Tibial nerve (tissue), 4 donors: ENCODE data around the gene NTM. TPM values are rescaled to one million over a fixed set of nuclear protein-coding genes. Genes with fewer than 3 reads are reported as not detected.

Experiments used
- DNase-seq, 2 donors: peaks; one replicate each; pipeline ENCODE4 v3.0.0-alpha.2; 2019; ENCODE audit warnings: low spot score in 2 of 2
- H3K27ac ChIP-seq, 4 donors: fragments of 200-600 bp; sonication (generic) in 3 of 4; one replicate each; pipeline ENCODE4 v1.5.1; 2017 to 2019; ENCODE audit warnings: mild to moderate bottlenecking in 1 of 4
- H3K27me3 ChIP-seq, 2 donors: fragments of 200-600 bp; sonication (generic) in 1 of 2; one replicate each; pipeline versions ENCODE4 v1.5.1 to v1.6.0; 2017 to 2019
- H3K36me3 ChIP-seq, 3 donors: fragments of 200-600 bp; sonication (generic); one replicate each; pipeline ENCODE4 v1.5.1; 2018 to 2019
- H3K4me1 ChIP-seq, 4 donors: fragments of 200-600 bp; sonication (generic) in 3 of 4; one replicate each; pipeline ENCODE4 v1.5.1; 2017 to 2019
- H3K4me3 ChIP-seq, 4 donors: fragments of 200-600 bp; sonication (generic) in 3 of 4; one replicate each; pipeline ENCODE4 v1.5.1; 2017 to 2019; ENCODE audit warnings: mild to moderate bottlenecking in 1 of 4, moderate library complexity in 1 of 4
- H3K9me3 ChIP-seq, 4 donors: fragments of 200-600 bp; sonication (generic) in 3 of 4; one replicate each; pipeline ENCODE4 v1.5.1; 2017 to 2019
- EP300 ChIP-seq, 2 donors: sonication (generic); formaldehyde crosslinking; IDR thresholded peaks; one replicate each; pipeline ENCODE4 v1.6.1; 2017; ENCODE audit warnings: antibody characterized with exemption in 2 of 2, mild to moderate bottlenecking in 1 of 2
- POLR2A ChIP-seq, 2 donors: fragments of 450-650 bp; IDR thresholded peaks; one replicate each; pipeline ENCODE4 v1.6.1; 2017; ENCODE audit warnings: antibody characterized with exemption in 2 of 2, mild to moderate bottlenecking in 2 of 2, moderate library complexity in 2 of 2
- WGBS, 2 donors: methylation state at CpG; one replicate each; pipeline ENCODE4 v1.1.5; 2018; 5-methylcytosine and 5-hydroxymethylcytosine counted together
- total RNA-seq, 4 donors: library from RNA; depleted of rRNA; stranded (reverse); fragments of >200 nt; gene quantifications; one replicate each; pipeline ENCODE4 v1.1.0, GENCODE V29; 2016
- TF ChIP-seq, protein P1 (sequence below), 5 experiments: fragments of 200-600 bp in 3 of 5; fragments of 450-650 bp in 2 of 5; sonication (generic) in 3 of 5; IDR thresholded peaks; one replicate each; pipeline ENCODE4 v1.5.1; 2016 to 2019; ENCODE audit warnings: antibody characterized with exemption in 5 of 5, mild to moderate bottlenecking in 3 of 5, moderate library complexity in 2 of 5

Gene NTM
- total RNA-seq, 4 donors from 2014 or later: 3.7 to 11.4 (median 10.8) TPM

DNA sequence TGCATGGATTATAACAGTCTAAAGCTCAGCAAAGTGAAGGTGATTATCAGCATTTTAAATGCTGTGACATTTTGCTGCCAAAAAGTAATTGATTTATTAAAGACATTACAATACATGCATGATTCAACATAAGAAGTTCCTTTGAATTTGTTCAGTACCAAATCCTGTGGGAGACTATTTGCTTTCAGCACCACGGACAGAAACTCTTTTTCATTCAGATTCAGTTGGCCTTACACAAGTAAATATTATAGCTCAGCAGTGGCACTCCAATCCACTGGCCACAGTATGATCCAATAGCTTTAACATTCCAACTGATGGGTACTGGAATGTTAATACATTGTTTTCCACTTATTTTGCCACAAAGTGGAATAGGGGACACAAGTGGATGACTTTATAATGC lies 806.7 kb downstream of the NTM start:
- TF ChIP-seq, protein P1, sequence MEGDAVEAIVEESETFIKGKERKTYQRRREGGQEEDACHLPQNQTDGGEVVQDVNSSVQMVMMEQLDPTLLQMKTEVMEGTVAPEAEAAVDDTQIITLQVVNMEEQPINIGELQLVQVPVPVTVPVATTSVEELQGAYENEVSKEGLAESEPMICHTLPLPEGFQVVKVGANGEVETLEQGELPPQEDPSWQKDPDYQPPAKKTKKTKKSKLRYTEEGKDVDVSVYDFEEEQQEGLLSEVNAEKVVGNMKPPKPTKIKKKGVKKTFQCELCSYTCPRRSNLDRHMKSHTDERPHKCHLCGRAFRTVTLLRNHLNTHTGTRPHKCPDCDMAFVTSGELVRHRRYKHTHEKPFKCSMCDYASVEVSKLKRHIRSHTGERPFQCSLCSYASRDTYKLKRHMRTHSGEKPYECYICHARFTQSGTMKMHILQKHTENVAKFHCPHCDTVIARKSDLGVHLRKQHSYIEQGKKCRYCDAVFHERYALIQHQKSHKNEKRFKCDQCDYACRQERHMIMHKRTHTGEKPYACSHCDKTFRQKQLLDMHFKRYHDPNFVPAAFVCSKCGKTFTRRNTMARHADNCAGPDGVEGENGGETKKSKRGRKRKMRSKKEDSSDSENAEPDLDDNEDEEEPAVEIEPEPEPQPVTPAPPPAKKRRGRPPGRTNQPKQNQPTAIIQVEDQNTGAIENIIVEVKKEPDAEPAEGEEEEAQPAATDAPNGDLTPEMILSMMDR (IDR thresholded peaks at IDR 0.05): no peak
- no peak for TF ChIP-seq EP300 (IDR thresholded peaks at IDR 0.05)
- TF ChIP-seq POLR2A (IDR thresholded peaks at IDR 0.05): no peak
- no peak overlapping the region for H3K4me3 ChIP-seq
- WGBS, 2 donors: 0 to 3% methylated on average over 1 of the region's 1 CpG
- H3K36me3 ChIP-seq: no peaks in the 10 kb centered on the region
- no peak for DNase-seq
- no peak overlapping the region for H3K27ac ChIP-seq
- no peaks in the 10 kb centered on the region for H3K4me1 ChIP-seq
- no peaks in the 10 kb centered on the region for H3K9me3 ChIP-seq
- H3K27me3 ChIP-seq: no peaks in the 10 kb centered on the region

DNA sequence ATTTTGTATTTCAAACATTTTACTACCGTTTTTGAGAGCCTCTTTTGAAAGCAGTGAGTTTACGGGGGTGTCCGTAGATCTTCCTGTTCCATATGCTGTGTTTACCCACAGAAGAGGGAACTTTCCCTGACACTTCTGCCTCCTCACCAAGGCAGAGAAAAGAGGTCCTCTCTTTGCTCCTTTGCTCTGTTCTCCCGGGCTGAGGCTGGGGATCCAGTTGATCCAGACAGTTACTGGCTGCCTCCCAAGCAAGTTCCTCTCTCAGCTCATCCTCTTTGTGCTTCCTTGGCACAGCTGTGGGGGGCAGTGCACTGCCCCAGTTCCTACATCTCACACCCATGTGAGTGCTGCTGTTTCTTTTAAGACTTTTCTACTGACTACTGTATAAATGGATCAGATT lies 813.7 kb downstream of the NTM start:
- TF ChIP-seq EP300 (IDR thresholded peaks at IDR 0.05) (no peak), POLR2A (IDR thresholded peaks at IDR 0.05) (no peak)
- TF ChIP-seq, protein P1 (IDR thresholded peaks at IDR 0.05): no peak
- Histone ChIP-seq H3K27me3 (no peaks in the 10 kb centered on the region), H3K4me1 (no peaks in the 10 kb centered on the region), H3K27ac (no peak overlapping the region), H3K4me3 (no peak overlapping the region), H3K36me3 (no peaks in the 10 kb centered on the region), H3K9me3 (no peaks in the 10 kb centered on the region)
- DNase-seq: no peak
- WGBS, 2 donors: 65 to 70% methylated on average over 4 of the region's 4 CpGs

DNA sequence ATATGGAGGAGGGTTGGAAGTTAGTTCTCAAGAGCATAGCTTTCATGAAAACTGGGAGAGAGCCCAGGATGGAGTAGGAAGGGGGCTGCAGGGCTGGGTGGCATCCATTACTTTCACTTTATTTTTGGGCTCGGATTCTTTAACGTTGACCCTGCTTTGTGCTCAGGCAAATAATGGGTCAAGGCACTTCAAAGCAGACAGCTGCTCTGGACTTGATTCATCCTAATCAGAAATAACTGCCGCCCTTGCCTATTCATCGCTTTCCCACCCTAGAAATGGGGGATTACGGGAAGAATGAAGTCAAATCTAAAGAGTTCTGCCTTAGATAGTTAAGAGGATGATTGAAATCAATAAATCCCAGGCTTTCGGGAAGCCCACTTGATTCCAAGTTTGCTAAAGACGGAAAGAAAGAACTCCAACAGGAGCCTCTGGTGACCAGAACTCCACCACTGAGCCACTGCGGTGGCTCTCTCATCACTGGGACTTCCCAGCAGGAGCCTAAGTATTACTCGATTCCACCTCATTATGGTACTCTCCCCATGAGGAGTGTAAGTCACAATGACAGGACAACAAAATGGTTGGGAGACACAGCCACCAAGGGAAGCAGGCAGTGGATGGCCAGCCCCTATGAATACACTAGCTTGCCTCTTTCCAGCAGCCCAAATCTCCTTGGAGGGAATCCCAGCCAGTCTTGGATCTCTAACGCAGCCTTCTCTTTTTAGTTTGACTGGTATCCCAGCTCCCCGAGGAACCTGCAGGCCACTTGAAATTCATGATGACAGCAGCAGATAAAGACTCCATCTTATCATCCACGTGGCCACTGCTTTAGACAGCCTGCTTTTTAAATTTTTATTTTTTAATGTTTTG lies 815.5 kb downstream of the NTM start:
- H3K27me3 ChIP-seq: no peaks in the 10 kb centered on the region
- H3K36me3 ChIP-seq: no peaks in the 10 kb centered on the region
- no peak overlapping the region for H3K27ac ChIP-seq
- H3K4me1 ChIP-seq: no peaks in the 10 kb centered on the region
- WGBS, 2 donors: 76 to 89% methylated on average over 12 of the region's 12 CpGs
- DNase-seq: no peak
- no peak overlapping the region for H3K4me3 ChIP-seq
- TF ChIP-seq, protein P1 (IDR thresholded peaks at IDR 0.05): no peak
- TF ChIP-seq POLR2A (IDR thresholded peaks at IDR 0.05): no peak
- TF ChIP-seq EP300 (IDR thresholded peaks at IDR 0.05): no peak
- H3K9me3 ChIP-seq: no peaks in the 10 kb centered on the region

DNA sequence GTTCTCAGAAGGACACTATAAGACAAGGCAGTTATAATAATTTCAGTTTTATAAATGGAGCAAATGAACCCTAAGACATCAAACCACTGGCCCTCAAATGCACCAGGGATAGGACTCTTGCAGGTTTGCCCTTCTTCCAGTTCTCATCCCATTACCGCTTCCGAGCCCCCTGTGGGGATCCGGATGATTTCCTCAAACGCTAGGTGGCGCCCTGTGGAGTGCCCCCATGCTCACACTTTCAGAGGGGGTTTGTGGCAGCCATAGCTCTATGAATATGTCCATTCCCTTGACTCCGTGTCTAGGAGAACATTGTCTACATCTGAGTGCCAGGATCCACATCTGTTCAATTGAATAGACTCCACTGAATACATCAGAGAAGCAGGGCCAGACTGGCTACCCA lies 816.3 kb downstream of the NTM start:
- TF ChIP-seq, protein P1 (IDR thresholded peaks at IDR 0.05): no peak
- no peak for TF ChIP-seq EP300 (IDR thresholded peaks at IDR 0.05)
- no peaks in the 10 kb centered on the region for H3K36me3 ChIP-seq
- 60 to 71% methylated on average over 6 of the region's 6 CpGs for WGBS, 2 donors
- no peak overlapping the region for H3K4me3 ChIP-seq
- no peaks in the 10 kb centered on the region for H3K4me1 ChIP-seq
- DNase-seq: no peak
- H3K27me3 ChIP-seq: no peaks in the 10 kb centered on the region
- no peak overlapping the region for H3K27ac ChIP-seq
- no peaks in the 10 kb centered on the region for H3K9me3 ChIP-seq

DNA sequence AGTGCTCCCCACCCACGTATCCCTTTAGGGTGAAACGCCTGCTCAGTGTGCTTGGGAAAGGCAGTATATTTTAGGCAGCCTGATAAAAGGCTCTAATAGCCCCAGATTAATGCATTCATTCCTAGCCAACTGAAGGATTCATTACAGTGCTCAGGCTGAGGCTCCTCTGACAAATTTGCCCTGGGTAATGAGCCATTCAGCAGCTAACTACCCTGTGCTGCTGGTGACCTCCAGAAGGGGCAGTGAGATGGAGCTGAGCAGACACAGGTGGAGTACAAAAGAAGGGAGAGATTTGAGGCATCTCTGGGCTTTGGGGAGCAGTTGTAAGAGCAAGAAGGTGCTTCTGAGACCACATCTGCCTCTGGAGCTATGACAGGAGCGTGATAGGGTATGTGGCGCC lies 817.0 kb downstream of the NTM start:
- no peak overlapping the region for H3K4me3 ChIP-seq
- no peak for TF ChIP-seq EP300 (IDR thresholded peaks at IDR 0.05)
- TF ChIP-seq, protein P1 (IDR thresholded peaks at IDR 0.05): no peak
- no peak for TF ChIP-seq POLR2A (IDR thresholded peaks at IDR 0.05)
- no peak for DNase-seq

More for the DNA sequence above, 817.0 kb downstream of the NTM start:
- Histone ChIP-seq H3K36me3 (no peaks in the 10 kb centered on the region), H3K27ac (no peak overlapping the region), H3K27me3 (no peaks in the 10 kb centered on the region), H3K4me1 (no peaks in the 10 kb centered on the region), H3K9me3 (no peaks in the 10 kb centered on the region)
- 83 to 86% methylated on average over 4 of the region's 4 CpGs for WGBS, 2 donors
